ELF-1 (cell line): ENCODE measurements around the gene STK17B.
"Not testable (repeated sequence)": the region's sequence is repeated elsewhere in the genome, so short reads cannot be mapped to it uniquely, and the experiment has no call there.

Experiments
- DNase-seq: peaks from one replicate; pipeline ENCODE4 v3.0.0-alpha.2; 2016; ENCODE audit warnings: low read depth, low spot score

The STK17B gene

GRCh38 chr2:196171248-196171871, at the start of gene STK17B:
Gene STK17B, minus strand, starts transcription at chr2:196171578. Its CDS starts 8,195 bp downstream, at chr2:196163383.
- peak; percentile 93 for DNase-seq

- no peak for DNase-seq
Measured at GRCh38 chr2:196220671-196221070, 49.3 kb upstream of the STK17B start.

- no peak for DNase-seq
Measured at GRCh38 chr2:196219671-196220070, 48.3 kb upstream of the STK17B start.

GRCh38 chr2:196218106-196218505, 46.7 kb upstream of the STK17B start:
- DNase-seq, result no peak

GRCh38 chr2:196217116-196217515, 45.7 kb upstream of the STK17B start:
- no peak for DNase-seq

- no peak for DNase-seq
Measured at GRCh38 chr2:196215376-196215775, 44.0 kb upstream of the STK17B start.

- no peak for DNase-seq
Measured at GRCh38 chr2:196214156-196214555, 42.8 kb upstream of the STK17B start.

- no peak for DNase-seq
Measured at GRCh38 chr2:196213252-196213980, 42.0 kb upstream of the STK17B start.

- peak; percentile 27 for DNase-seq
Measured at GRCh38 chr2:196208915-196209314, 37.5 kb upstream of the STK17B start.

GRCh38 chr2:196206804-196207203, 35.4 kb upstream of the STK17B start:
- peak; percentile 3 for DNase-seq

GRCh38 chr2:196205881-196206435, 34.6 kb upstream of the STK17B start:
- no peak for DNase-seq

GRCh38 chr2:196205011-196205766, 33.8 kb upstream of the STK17B start:
- DNase-seq, result no peak

GRCh38 chr2:196201229-196202009, 30.0 kb upstream of the STK17B start:
- DNase-seq, result no peak

GRCh38 chr2:196200557-196200956, 29.2 kb upstream of the STK17B start:
- no peak for DNase-seq

- DNase-seq, result no peak
Measured at GRCh38 chr2:196195758-196196157, 24.4 kb upstream of the STK17B start.

- no peak for DNase-seq
Measured at GRCh38 chr2:196195302-196195701, 23.9 kb upstream of the STK17B start.

- no peak for DNase-seq
Measured at GRCh38 chr2:196191541-196191940, 20.2 kb upstream of the STK17B start.

- no peak for DNase-seq
Measured at GRCh38 chr2:196187898-196188458, 16.6 kb upstream of the STK17B start.

- DNase-seq, result not testable (repeated sequence)
Measured at GRCh38 chr2:196187175-196187700, 15.9 kb upstream of the STK17B start.

GRCh38 chr2:196186266-196186980, 15.0 kb upstream of the STK17B start:
- DNase-seq, result no peak
